ENCODE results near the gene NME5.

NME5 gene

DNA sequence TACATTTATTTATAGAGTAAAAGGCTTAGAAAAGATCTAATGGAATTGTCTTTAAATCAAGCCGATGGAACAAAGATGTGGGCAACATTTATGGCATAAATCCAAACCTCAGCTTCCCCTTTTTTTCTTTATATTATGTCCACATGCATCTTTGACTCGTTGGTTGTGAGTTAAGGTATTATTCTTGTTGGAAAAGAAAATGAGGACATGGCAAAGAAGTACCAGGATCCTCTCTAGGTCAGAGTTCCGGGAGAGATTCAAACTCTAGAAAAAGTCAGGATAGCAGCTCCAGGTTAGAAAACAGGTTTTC is 508 bp upstream of the NME5 start:
- no peak for DNase-seq

DNA sequence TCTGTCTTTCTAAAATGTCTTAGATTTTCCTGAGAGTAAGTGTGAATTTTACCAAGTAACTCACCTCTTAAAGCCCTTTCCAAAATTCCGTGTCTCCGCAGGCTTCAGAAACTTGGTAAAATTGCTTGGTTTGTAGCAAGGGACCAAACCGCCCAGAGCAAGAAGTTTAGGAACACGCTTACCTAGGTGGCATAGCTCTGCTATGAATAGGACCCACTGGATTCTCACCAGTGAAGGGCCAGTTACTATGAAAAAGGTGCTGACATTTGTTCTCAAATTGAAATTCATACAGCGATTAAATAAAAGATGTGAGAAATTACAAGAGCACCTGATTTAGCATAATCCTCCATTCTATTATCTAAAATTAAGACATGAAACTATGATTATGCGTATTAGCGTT is 6.7 kb downstream of the NME5 start:
- no peak for DNase-seq

GRCh38 chr5:138129347-138129746 is 9.9 kb downstream of the NME5 start:
- no peak for DNase-seq

- DNase-seq, result no peak
These were observed 10.9 kb downstream of the NME5 start for GRCh38 chr5:138128334-138128733.

DNA sequence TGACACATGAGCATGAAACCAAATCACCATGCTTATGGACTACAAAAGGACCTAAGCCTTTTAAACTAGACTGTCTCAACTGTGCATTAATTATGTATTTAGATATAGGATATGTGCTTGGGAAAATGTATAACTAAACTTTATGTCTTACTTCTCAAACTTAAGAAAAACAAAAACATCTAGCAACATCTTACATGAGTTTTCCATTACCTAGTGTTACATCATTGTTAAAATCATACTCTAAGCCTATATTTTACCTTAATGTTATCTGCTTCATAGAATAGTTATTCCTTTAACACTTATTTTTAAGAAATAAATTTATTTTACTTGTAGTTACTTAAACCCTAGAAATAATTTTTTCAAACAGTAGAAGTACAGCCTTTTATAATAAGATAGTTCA is 24.0 kb downstream of the NME5 start:
- no peak for DNase-seq

DNA sequence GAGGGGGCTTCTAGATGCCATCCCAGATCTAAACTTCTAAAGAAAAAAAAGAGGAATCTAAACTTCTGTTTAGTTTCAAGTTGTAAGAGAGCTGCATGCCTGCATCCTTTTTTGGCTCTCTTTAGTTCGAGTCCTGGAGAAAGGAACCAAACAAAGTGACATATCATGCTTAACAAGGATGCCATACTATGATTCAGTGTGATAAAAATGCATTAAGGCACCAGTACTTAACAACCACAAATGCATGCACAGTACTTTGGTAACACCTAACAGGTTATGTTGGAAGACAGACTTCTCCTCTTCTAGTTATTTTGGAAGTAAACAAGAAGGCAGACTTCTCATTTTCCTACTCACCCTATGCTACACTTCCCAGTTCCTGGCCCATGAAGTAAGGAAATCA is 27.3 kb downstream of the NME5 start:
- no peak for DNase-seq

- no peak for DNase-seq
These were observed 28.0 kb downstream of the NME5 start for GRCh38 chr5:138111181-138111580.

- DNase-seq, result no peak
These were observed 28.8 kb downstream of the NME5 start for GRCh38 chr5:138110266-138110963.

GRCh38 chr5:138109463-138110265 is 29.6 kb downstream of the NME5 start:
- no peak for DNase-seq

- DNase-seq, result no peak
These were observed 32.0 kb downstream of the NME5 start for GRCh38 chr5:138107213-138107612.

- no peak for DNase-seq
These were observed 33.5 kb downstream of the NME5 start for GRCh38 chr5:138105709-138106108.

GRCh38 chr5:138103319-138103637 is 36.0 kb downstream of the NME5 start:
- DNase-seq, result no peak

DNA sequence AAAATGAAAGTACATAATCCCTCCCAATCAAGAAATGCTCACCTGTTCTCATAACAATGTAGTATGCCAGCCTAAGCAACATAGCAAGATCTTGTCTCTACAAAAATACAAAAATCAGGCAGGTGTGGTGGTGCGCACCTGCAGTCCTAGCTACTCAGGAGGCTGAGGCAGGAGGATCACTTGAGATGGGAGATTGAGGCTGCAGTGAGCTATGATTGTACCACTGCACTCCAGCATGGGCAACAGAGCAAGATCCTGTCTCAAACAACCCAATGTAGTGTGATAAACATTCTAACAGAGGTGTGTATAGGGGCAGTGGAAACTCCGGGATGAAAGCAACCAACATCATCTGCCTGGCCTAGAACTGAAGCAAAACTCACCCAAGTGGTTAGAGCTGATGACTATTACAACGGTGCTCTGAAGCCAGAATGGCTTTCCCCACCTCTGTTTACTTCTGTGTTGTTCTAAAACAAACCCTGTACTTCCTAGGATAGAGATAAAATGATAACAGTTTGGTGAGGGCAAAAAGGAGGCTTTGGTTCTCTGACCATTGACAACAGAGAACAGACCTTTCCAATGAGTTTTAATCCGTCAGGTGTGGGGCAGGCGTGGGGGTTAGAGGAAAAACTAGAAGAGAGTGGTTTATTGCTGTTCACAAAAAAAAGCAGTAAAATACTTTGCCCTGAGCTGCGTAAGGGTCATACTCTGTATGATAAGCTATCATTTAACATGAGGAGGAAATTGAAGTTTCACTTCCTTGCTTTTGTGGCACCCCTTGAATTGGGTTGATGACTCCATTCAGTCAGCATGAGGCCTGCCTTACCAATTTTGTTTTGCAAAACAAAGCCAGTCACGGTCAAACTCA is 36.5 kb downstream of the NME5 start:
- DNase-seq, result no peak

GRCh38 chr5:138096997-138097828 is 42.0 kb downstream of the NME5 start:
- DNase-seq, result no peak

GRCh38 chr5:138096363-138096762 is 42.9 kb downstream of the NME5 start:
- DNase-seq, result no peak

DNA sequence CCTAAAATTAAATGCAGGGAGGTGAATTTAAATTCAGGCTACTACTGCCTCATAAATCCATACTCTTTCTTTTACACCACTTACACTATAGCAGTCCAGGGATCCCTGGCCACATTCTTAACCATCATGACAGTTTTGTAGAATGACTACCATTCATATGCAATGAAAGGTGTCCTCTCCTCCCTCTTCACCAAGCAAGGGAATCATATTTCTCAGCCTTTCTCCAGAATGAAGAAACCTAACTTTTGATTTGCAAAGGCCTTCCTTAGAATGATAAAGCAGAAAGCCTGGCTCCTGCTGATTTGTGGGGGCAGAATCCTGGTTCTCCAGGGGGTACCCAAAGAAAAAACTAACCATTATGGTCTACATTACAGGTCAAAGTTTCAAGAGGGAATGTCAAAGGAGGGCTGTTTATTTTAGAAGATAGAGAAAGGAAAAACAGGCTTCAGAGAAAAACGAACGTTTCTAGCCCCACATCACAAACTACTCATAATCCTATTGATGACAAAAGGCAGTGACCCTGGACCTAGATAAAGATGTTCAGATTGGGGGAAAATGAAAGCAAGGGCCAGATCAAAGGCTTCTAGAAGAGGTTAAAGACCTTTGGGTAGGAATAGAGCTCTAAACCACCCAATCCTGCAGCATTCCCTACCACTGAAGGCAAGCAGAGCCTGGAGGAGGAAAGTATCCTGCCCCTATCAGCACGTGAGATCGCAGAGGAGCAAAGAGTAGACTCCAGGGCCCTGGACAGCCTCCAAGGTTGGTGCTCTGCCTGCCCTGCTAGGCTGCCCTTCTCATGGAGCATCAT is 43.9 kb downstream of the NME5 start:
- DNase-seq, result no peak

DNA sequence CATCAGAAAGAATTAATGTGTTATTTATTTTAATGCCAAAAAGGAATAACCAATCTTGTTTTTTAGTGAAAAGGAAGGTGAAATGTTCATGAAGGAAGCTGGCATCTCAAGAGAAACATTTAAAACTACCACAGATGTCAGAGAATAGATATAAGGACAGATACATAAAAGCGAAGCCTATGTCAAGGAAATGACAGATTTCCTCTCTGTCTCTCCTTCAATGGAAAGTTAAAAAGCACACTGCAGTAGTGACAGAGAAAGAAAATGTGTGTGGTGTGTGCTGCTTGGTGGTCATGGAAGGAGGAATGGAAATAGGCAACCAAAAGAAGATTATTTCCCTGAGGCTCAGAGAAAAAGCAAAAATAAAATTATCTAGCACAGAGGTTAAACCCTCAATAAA is 46.2 kb downstream of the NME5 start:
- no peak for DNase-seq

DNA sequence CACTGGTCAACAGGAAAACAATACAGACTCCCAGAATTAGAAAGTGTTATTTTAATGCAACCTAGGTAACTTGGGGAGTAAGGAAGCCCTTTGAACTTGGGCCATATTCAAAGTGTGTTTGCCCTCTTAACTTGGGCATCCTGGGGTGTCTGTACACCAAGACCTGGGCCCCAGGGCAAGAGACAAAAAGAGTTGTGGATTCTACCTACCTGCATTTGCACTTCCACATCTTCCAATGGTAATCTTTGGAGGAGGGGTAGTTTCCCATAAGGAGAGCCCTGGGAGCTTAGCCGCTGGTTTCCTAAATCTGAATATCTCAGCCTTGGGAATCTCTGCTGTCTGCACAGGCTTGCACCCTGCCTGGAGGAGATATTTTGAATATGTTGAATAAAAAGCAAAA is 46.9 kb downstream of the NME5 start:
- no peak for DNase-seq

- DNase-seq, result no peak
These were observed 47.5 kb downstream of the NME5 start for GRCh38 chr5:138091685-138092084.

GRCh38 chr5:138083702-138084101 is 55.5 kb downstream of the NME5 start, which contains the start of gene WNT8A:
TSS of gene WNT8A (plus strand) at chr5:138084033. CDS start at chr5:138084128, 95 bp downstream.
- DNase-seq, result no peak

GRCh38 chr5:138082033-138082432 is 57.2 kb downstream of the NME5 start:
- DNase-seq, result no peak
